GM15510 (cell line): ENCODE data around the gene ILK.

Source experiments
- POLR2A ChIP-seq: IDR thresholded peaks from 3 replicates; pipeline ENCODE4 v1.6.1; 2011; ENCODE audit warnings: borderline replicate concordance; ENCODE audit not compliant: insufficient read length; ENCODE audit errors: extremely low read depth

The ILK gene

GRCh38 chr11:6567371-6567745 lies 36.2 kb upstream of the ILK start:
- TF ChIP-seq POLR2A = no peak

GRCh38 chr11:6568191-6568918 lies 35.2 kb upstream of the ILK start:
- no peak for TF ChIP-seq POLR2A

- TF ChIP-seq POLR2A = no peak
Observed at GRCh38 chr11:6569706-6570105, 33.9 kb upstream of the ILK start.

- no peak for TF ChIP-seq POLR2A
Observed at GRCh38 chr11:6570691-6571427, 32.7 kb upstream of the ILK start.

- no peak for TF ChIP-seq POLR2A
Observed at GRCh38 chr11:6571434-6572008, 32.1 kb upstream of the ILK start.

- TF ChIP-seq POLR2A = no peak
Observed at GRCh38 chr11:6572215-6572614, 31.4 kb upstream of the ILK start.

- TF ChIP-seq POLR2A = no peak
Observed at GRCh38 chr11:6574816-6575715, 28.5 kb upstream of the ILK start.

GRCh38 chr11:6576471-6577373 lies 26.9 kb upstream of the ILK start:
- TF ChIP-seq POLR2A = no peak

GRCh38 chr11:6578134-6578533 lies 25.4 kb upstream of the ILK start:
- no peak for TF ChIP-seq POLR2A

- TF ChIP-seq POLR2A = no peak
Observed at GRCh38 chr11:6579681-6580080, 23.9 kb upstream of the ILK start.

GRCh38 chr11:6583584-6583983 lies 20.0 kb upstream of the ILK start:
- no peak for TF ChIP-seq POLR2A

GRCh38 chr11:6584528-6584927 lies 19.0 kb upstream of the ILK start:
- TF ChIP-seq POLR2A = no peak

- no peak for TF ChIP-seq POLR2A
Observed at GRCh38 chr11:6586434-6587359, 16.9 kb upstream of the ILK start.
